NCI-H1694 treated with DMSO at 0.1 percent for 48 hours (cell line): Measurements from ENCODE around the gene STARD3.
"Not testable (repeated sequence)": the region's sequence is repeated elsewhere in the genome, so short reads cannot be mapped to it uniquely, and the experiment has no call there.

Experiments used
- DNase-seq: peaks from one replicate; lab custom pipeline; 2025; lab: John Stamatoyannopoulos, UW

Gene STARD3

GRCh38 chr17:39695089-39695474 lies 58.1 kb downstream of the STARD3 start:
- DNase-seq, result no peak

DNA sequence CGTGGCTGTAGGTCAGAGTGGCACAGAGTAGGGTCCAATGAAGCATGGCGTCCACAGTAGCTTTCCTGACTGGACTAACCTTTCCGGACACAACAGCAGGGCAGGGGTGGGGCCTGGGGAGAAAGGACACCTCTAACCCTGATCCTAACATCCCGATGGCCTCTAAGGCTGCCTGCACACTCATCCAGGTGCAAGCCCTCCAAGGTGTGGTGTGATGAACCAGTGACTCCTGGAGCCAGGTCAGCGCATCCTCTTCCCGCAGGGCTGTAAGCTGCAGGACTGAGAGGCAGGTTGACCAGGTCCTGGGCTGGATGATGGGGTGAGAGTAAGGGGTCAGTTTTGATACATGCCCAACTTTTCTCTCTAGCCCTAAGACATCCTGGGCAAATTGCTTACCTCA lies 59.8 kb downstream of the STARD3 start:
- DNase-seq, result no peak

DNA sequence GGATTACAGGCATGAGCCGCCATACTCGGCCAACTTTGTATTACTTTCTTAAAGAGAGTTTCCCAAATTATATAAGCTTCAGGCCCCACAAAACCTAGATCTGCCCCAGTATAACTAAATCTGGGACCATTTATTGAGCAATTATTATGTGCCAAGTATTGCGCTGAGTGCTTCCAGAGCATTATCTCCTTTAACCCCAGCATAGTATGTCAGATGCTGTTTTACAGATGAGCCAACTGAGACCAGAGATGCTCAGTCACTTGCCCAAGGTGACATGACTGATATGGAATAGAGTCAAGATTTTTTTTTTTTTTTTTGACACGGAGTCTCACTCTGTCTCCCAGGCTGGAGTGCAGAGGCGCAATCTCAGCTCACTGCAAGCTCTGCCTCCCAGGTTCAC lies 61.0 kb downstream of the STARD3 start:
- DNase-seq, result no peak

DNA sequence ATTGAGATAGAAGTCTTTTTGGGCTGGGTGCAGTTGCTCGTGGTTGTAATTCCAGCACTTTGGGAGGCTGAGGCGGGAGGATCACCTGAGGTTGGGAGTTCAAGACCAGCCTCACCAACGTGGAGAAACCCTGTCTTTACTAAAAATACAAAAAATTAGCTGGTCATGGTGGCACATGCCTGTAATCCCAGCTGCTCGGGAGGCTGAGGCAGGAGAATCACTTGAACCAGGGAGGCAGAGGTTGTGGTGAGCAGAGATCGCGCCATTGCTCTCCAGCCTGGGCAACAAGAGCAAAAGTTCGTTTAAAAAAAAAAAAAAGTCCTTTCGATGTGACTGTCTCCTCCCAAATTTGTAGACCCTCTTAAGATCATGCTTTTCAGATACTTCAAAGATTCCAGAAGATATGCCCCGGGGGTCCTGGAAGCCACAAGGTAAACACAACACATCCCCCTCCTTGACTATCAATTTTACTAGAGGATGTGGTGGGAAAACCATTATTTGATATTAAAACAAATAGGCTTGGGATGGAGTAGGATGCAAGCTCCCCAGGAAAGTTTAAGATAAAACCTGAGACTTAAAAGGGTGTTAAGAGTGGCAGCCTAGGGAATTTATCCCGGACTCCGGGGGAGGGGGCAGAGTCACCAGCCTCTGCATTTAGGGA lies 62.3 kb downstream of the STARD3 start:
- not testable (repeated sequence) for DNase-seq

DNA sequence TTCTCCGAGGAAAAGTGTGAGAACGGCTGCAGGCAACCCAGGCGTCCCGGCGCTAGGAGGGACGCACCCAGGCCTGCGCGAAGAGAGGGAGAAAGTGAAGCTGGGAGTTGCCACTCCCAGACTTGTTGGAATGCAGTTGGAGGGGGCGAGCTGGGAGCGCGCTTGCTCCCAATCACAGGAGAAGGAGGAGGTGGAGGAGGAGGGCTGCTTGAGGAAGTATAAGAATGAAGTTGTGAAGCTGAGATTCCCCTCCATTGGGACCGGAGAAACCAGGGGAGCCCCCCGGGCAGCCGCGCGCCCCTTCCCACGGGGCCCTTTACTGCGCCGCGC lies 62.8 kb downstream of the STARD3 start, which contains the start of gene ERBB2:
ERBB2 (plus strand) TSS at position 247 of the 330 bp plus-strand sequence. CDS start 175 bp downstream, outside the sequence.
- DNase-seq, result no peak

DNA sequence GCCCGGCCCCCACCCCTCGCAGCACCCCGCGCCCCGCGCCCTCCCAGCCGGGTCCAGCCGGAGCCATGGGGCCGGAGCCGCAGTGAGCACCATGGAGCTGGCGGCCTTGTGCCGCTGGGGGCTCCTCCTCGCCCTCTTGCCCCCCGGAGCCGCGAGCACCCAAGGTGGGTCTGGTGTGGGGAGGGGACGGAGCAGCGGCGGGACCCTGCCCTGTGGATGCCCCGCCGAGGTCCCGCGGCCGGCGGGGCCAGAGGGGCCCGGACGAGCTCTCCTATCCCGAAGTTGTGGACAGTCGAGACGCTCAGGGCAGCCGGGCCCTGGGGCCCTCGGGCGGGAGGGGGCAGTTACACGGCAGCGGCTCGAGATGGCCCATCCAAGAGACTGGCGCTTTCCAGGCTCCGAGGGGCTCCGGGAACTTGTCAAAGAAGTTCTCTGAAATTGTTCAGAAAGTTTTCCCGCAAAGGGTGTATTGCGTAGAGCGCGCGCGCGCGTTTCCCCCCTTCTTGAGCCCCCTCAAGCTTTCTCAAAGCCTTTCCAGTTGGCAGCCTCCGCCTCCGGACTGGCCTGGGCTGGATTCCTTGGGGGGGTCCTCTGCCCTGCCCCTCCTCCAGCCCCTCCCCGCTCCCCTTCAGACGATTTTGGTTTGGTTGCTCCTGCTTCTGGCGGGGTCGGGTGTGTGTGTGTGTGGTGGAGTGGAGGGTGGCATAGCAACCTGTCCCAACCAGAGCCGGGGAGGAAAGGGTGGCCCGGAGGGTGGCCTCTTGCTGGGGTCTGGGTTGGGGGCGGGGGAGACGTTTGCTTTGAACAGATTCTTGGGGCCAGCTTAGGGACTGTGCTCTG lies 63.4 kb downstream of the STARD3 start:
- no peak for DNase-seq

GRCh38 chr17:39701012-39701783 lies 64.3 kb downstream of the STARD3 start:
- no peak for DNase-seq

DNA sequence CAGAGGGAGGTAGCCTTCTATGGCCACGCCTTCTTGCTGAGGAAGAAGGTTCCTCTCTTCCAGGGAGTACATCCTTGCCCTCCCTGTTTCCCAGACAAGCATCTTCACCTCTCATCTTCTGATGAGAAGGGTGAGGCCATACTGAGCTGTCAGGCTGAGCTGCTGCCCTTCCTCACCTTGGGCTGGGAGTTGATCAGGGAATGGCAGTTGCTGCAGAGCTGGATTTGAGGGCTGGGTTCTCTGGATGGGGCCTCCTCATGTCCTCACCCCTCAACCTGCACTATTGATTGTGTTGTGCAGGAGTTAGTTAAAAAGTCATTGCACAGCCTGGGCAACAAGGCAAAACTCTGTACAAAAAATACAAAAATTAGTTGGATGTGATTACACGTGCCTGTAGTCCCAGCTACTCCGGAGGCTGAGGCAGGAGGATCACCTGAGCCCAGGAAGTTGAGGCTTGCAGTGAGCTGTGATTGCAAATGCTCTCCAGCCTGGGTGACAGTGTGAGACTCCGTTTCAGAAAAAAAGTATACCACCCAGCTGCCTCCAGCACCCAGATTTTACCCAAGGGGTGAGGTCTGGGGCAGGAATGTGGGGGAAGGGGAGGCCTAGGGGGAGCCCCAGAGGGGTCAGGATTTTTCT lies 65.0 kb downstream of the STARD3 start:
- DNase-seq, result no peak

DNA sequence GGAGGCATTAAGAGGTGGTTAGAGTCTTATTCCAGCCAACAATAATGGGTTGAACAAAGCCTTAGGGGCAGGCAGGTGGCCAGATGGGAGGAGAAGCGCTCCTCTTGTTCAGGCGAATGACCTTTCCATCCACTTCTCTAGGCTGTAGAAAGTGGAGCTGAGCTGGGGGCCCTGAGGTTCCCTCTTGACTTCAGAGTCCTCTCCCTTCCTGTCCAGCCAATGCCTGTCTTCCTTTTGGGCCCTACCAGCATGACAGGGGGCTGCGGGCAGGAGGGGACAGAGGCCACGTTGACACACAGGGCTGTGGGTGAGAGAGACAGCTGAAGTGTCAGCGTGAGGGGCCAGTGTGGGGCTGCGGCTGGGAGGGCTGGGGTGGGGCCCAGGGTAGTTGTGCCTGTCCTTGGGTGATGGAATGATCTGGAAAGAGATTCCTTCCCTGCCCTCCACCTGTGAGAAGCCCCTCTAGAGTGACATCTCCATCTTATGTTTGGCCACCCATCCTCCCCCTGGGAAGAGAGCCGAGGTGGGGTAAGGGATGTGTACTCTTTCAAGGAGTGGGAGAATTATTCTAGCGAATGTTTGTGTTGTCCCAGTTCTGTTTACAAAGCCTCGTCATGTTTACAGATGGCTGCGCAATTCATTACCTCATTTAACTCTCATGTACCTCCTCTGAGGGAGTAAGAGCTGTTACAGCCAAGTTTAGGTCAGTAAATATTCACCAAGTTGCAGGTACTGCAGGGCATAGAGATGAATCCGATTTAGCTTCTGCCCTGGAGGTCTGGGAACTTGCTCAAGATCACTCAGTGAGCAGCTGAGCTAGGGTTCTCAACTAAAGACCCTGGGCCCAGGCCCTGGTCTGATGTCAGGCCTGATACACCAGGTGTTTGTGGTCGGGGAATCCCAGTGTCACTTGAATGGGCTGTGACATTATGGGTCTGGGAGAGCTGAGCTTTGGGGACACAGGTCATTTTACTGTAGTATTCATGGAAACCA lies 66.3 kb downstream of the STARD3 start:
- no peak for DNase-seq

- no peak for DNase-seq
Measured at GRCh38 chr17:39703913-39704312, 67.0 kb downstream of the STARD3 start.

DNA sequence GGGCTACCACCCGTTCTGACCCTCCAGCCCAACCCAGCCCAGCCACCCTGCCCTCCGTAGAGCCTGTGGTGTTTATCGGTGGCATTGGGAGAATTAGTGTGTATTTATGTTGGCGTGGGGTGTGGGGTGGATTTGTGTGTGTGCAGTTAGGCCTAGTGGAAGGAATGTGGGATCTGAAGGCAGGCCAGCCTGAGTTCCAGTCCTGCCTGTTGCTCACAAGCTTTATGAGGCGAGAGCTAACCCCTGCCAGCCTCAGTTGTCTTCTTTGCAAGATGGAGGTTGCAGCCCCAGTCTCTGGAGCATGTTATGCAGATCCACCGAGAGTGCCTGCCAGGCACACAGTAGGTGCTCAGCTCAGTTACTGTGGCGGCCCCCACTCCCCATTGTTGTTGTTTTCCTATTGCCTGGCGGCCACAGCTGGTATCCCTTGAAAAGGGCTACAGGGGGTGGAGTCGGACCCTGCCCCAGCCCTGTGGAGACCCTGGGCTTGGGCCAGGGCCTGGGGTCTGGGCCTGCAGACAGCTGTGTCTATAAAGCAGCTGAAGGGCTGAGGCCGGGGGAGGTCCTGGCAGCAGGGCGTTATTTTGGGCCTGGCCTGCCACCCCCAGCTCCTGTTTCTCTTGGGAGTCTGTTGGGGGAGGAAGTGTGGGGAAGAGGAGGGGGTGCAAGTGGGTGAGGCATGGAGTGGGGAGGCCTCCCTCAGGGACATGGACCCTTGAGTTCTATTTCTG lies 68.0 kb downstream of the STARD3 start:
- no peak for DNase-seq

- DNase-seq, result no peak
Measured at GRCh38 chr17:39705786-39706348, 68.9 kb downstream of the STARD3 start.

GRCh38 chr17:39706383-39706782 lies 69.4 kb downstream of the STARD3 start:
- no peak for DNase-seq

- no peak for DNase-seq
Measured at GRCh38 chr17:39706921-39707337, 70.0 kb downstream of the STARD3 start.

GRCh38 chr17:39709319-39709997 lies 72.5 kb downstream of the STARD3 start:
- no peak for DNase-seq

GRCh38 chr17:39709998-39710964 lies 73.3 kb downstream of the STARD3 start:
- peak; percentile 37 for DNase-seq

- DNase-seq, result not testable (repeated sequence)
Measured at GRCh38 chr17:39711071-39711470, 74.1 kb downstream of the STARD3 start.

GRCh38 chr17:39711851-39712250 lies 74.9 kb downstream of the STARD3 start:
- no peak for DNase-seq
